ENCODE measurements around the gene PRKACB.
"Not testable (repeated sequence)": the region's sequence is repeated elsewhere in the genome, so short reads cannot be mapped to it uniquely, and the experiment has no call there.

PRKACB gene

GRCh38 chr1:84143796-84144565, at the start of gene PRKACB:
TSS of gene PRKACB (plus strand) at chr1:84144271. CDS start at chr1:84144362, 91 bp downstream.
- DNase-seq = no peak

DNA sequence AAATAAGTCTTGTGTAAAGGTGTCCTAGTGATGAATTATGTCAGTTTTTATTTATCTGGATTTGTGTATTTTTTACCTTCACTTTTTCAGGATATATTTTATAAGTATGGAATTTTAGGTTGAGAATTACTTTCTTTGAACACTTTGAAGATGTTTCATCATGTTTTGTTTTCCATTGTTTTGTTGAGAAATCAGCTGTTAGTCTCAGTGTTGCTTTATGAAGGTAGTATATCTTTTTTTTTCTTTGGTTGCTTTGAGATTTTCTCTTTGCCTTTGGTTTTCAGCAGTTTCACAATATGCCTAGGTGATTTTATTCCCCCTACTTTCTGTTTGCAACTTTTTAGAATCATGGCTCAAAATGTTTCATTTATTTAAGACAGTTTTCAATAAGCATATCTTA, 48.8 kb upstream of the PRKACB start:
- DNase-seq = no peak

- DNase-seq = no peak
These were observed 47.9 kb upstream of the PRKACB start for GRCh38 chr1:84096176-84096575.

DNA sequence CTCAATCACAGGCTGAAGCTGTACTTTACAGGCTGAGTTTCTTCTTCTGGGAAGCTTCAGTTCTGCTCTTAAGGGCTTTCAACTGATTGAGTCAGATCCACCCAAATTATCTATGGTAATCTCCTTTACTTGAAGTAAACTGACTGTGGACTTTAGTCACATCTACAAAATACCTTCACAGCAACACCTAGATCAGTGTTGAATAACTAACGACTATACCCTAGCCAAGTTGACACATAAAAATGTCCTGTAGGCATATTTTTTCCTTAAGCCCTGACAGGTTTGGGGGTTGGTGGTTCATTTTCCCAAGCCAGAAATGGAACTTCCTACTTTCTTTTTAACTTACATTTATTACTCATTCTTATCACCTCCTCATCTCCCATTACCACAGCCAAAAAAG, 42.9 kb upstream of the PRKACB start:
- no peak for DNase-seq

GRCh38 chr1:84103197-84103992, 40.7 kb upstream of the PRKACB start:
- no peak for DNase-seq

- not testable (repeated sequence) for DNase-seq
These were observed 36.5 kb upstream of the PRKACB start for GRCh38 chr1:84107538-84107937.

- DNase-seq = no peak
These were observed 36.1 kb upstream of the PRKACB start for GRCh38 chr1:84107955-84108354.

GRCh38 chr1:84108900-84109578, 35.0 kb upstream of the PRKACB start:
- DNase-seq = no peak

DNA sequence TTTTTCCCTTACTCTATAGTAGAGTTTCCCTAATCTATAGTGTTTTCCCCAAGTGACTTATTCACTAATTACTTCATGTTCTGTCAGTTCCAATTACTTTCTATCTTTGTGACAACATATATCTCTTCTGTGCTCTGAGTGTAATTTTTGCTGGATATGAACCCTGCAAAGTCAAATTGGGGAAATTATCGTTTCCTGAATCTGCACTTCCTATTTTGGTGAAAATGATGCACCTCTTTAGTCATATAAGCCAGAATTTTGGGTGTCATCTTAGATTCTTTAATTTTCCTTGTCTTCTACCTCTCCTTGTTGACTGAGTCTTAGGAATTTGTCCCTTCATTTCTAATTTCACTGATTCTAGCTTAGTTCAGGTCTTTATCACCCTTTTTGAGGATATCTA, 33.4 kb upstream of the PRKACB start:
- DNase-seq = no peak

GRCh38 chr1:84116558-84116957, 27.5 kb upstream of the PRKACB start:
- DNase-seq = no peak

DNA sequence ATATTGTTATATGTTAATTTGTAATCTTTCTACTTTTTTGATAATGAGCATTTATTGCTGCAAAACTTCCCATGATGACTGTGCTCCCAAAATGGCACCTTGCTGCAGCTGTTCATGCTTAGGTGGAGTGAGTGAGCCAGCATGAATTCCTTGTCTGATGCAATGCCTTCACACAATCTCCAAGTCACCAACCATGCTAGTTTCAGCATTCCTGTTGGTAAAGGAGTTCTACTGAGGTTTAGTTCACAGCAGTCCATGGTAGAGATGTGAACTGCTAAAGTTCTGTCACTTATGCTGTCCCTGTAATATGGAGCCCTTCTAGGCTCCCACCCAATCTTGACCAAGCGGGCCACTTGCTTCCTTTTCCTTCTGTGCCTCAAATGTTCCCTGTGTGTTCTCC, 26.2 kb upstream of the PRKACB start:
- no peak for DNase-seq

GRCh38 chr1:84121360-84121759, 22.7 kb upstream of the PRKACB start:
- no peak for DNase-seq

- peak; percentile 39 for DNase-seq
These were observed 21.2 kb upstream of the PRKACB start for GRCh38 chr1:84122780-84123382.

DNA sequence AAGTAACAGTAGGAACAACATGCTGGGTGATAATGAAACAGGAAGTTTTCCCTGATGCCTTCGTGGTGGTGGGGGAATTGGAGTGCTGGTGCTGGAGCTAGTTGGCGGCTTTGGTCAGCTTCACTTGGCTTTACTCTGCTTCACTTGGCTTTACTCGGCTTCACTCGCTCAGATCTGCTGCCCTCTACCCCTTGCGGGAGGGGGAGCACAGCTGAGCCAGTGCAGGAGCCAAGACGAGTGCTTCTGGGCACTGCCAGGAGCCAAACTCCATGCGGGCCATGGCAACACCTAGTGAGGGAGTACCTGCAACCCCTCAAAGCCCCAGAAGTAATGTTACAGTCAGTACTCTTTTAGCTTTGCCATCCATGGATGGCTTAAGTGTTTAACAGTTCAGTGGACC, 10.6 kb upstream of the PRKACB start:
- no peak for DNase-seq

- DNase-seq = no peak
These were observed 8.7 kb upstream of the PRKACB start for GRCh38 chr1:84135341-84135740.

GRCh38 chr1:84141182-84142003, 2.7 kb upstream of the PRKACB start:
- no peak for DNase-seq

DNA sequence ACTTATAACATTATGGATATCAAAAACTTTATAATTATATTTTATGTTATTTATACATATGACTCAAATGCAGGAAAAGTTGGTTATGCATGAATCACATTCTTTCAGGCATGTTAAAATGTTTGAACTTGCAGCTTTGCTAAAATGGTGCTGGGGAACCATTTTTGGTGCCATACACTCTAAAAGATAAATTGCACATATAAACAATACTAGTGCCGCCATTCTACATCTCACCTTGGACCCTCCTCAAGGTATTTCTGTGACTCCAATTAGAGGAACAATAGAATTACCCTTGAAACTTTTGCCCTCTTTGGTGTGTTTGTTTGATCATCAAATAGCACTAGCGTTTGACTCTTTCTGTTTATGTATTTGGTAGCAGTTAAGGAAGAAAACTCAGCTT, 997 bp downstream of the PRKACB start:
- DNase-seq = no peak

GRCh38 chr1:84146411-84147032, 2.5 kb downstream of the PRKACB start:
- no peak for DNase-seq

- no peak for DNase-seq
These were observed 4.7 kb downstream of the PRKACB start for GRCh38 chr1:84148758-84149157.

DNA sequence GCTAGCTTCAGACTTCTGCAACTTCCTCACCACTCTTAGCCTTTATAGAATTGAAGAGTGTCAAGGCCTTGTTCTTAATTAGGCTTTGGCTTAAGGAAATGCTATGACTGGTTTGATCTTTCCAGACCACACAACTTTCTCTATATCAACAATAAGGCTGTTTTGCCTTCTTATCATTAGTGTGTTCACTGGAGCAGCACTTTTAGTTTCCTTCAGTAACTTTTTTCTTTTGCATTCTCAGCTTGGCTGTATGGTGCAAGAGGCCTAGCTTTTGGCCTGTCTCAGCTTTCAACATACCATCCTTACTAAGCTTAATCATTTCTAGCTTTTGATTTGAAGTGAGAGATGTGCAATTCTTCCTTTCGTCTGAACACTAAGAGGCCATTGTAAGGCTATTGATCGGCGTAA, 8.6 kb downstream of the PRKACB start:
- DNase-seq = no peak

GRCh38 chr1:84155517-84155916, 11.4 kb downstream of the PRKACB start:
- no peak for DNase-seq

DNA sequence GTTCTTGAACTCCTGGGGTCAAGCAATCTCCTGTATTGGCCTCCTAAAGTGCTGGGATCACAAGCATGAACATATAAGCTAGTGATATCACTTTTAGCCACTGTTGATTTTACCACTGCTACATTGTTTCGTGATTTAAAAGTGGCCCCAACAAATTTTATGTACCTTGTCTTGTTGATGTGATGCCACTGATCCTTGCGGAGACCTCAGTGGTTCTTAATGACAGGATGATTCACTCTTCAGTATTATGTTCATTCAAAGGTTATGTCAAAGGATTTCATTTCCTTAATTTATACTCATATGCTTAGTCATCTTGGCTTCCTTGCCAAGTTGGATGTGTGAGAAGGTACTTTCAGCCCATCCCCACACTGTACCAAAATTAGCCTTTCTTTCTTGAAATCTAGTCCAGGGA, 12.1 kb downstream of the PRKACB start:
- no peak for DNase-seq

Data from NCI-H1092 (cell line).